ENCODE results near the gene TALDO1.

GRCh38 chr11:727859-728748 is 19.2 kb upstream of the TALDO1 start:
- no peak; the same call in 1 of the 2 replicates for TF ChIP-seq POLR2AphosphoS5 (IDR thresholded peaks at IDR 0.05; ENCODE audit: low read depth)
- peak; percentile 90 to 99 for TF ChIP-seq CTCF (conservative IDR thresholded peaks at IDR 0.05; ENCODE audit: low read depth in 2 of 2)
- TF ChIP-seq REST (IDR thresholded peaks at IDR 0.05; ENCODE audit: unreplicated experiment), result no peak
- no peak for TF ChIP-seq EZH2 (IDR thresholded peaks at IDR 0.05; ENCODE audit: low read depth, unreplicated experiment)
